HL-60 (cell line): ENCODE data around the gene MAD2L1.

Source experiments
- TF ChIP-seq, protein P1 (sequence below): IDR thresholded peaks from one replicate; pipeline ENCODE4 v1.5.1; 2011; ENCODE audit warnings: low read length, control low read depth, inconsistent platforms; ENCODE audit not compliant: insufficient read depth
- TF ChIP-seq, protein P2 (sequence below): IDR thresholded peaks from 2 replicates; pipeline ENCODE4 v1.6.1; 2012; ENCODE audit warnings: low read depth; ENCODE audit not compliant: insufficient replicate concordance

DNA sequence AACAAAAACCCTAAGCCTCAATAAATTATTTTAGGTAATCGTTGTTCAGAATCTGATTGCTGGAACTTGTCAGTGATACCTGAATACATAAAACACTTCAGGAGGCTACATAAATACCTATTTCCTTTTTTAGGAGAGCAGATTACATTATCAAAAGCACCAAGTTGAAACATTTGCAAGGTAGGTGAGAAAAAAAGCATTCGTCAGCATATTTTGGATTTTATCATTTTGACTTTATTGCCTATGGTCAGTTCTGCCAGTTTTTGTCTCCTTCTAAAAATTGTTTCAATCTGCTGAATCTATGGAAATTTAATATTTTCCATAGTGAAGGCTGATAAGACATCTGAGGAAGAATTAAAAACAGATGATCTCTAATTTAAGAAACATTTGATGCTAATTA, 16.5 kb upstream of the MAD2L1 start:
- TF ChIP-seq, protein P1, sequence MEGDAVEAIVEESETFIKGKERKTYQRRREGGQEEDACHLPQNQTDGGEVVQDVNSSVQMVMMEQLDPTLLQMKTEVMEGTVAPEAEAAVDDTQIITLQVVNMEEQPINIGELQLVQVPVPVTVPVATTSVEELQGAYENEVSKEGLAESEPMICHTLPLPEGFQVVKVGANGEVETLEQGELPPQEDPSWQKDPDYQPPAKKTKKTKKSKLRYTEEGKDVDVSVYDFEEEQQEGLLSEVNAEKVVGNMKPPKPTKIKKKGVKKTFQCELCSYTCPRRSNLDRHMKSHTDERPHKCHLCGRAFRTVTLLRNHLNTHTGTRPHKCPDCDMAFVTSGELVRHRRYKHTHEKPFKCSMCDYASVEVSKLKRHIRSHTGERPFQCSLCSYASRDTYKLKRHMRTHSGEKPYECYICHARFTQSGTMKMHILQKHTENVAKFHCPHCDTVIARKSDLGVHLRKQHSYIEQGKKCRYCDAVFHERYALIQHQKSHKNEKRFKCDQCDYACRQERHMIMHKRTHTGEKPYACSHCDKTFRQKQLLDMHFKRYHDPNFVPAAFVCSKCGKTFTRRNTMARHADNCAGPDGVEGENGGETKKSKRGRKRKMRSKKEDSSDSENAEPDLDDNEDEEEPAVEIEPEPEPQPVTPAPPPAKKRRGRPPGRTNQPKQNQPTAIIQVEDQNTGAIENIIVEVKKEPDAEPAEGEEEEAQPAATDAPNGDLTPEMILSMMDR = no peak
- TF ChIP-seq, protein P2, sequence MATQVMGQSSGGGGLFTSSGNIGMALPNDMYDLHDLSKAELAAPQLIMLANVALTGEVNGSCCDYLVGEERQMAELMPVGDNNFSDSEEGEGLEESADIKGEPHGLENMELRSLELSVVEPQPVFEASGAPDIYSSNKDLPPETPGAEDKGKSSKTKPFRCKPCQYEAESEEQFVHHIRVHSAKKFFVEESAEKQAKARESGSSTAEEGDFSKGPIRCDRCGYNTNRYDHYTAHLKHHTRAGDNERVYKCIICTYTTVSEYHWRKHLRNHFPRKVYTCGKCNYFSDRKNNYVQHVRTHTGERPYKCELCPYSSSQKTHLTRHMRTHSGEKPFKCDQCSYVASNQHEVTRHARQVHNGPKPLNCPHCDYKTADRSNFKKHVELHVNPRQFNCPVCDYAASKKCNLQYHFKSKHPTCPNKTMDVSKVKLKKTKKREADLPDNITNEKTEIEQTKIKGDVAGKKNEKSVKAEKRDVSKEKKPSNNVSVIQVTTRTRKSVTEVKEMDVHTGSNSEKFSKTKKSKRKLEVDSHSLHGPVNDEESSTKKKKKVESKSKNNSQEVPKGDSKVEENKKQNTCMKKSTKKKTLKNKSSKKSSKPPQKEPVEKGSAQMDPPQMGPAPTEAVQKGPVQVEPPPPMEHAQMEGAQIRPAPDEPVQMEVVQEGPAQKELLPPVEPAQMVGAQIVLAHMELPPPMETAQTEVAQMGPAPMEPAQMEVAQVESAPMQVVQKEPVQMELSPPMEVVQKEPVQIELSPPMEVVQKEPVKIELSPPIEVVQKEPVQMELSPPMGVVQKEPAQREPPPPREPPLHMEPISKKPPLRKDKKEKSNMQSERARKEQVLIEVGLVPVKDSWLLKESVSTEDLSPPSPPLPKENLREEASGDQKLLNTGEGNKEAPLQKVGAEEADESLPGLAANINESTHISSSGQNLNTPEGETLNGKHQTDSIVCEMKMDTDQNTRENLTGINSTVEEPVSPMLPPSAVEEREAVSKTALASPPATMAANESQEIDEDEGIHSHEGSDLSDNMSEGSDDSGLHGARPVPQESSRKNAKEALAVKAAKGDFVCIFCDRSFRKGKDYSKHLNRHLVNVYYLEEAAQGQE = no peak
